Mammary epithelial cell (primary cell): ENCODE results near the gene SLC17A2.

ENCODE experiments used
- CTCF ChIP-seq, 2 donors: IDR thresholded peaks in 1 of 2; conservative IDR thresholded peaks in 1 of 2; 2 replicates each; pipeline ENCODE4 v1.5.1; 2011 to 2012; ENCODE audit warnings: inconsistent platforms in 2 of 2, low read length in 2 of 2, mild to moderate bottlenecking in 2 of 2, control low read depth in 1 of 2, low read depth in 1 of 2; ENCODE audit not compliant: insufficient read depth in 1 of 2; ENCODE audit errors: extremely low read depth in 1 of 2
- EZH2 ChIP-seq: IDR thresholded peaks from 2 replicates; pipeline ENCODE4 v1.6.1; 2012; ENCODE audit warnings: low read length, inconsistent platforms, borderline replicate concordance

- TF ChIP-seq CTCF (conservative IDR thresholded peaks at IDR 0.05 in 1 of 2, IDR thresholded peaks at IDR 0.05 in 1 of 2; ENCODE audit: extremely low read depth in 1 of 2, insufficient read depth in 1 of 2, low read depth in 1 of 2, low read length in 2 of 2): no peak
- no peak for TF ChIP-seq EZH2
Measured at GRCh38 chr6:25872814-25873213, 57.7 kb downstream of the SLC17A2 start.
